Measurements from ENCODE around the gene SHB.

DNA sequence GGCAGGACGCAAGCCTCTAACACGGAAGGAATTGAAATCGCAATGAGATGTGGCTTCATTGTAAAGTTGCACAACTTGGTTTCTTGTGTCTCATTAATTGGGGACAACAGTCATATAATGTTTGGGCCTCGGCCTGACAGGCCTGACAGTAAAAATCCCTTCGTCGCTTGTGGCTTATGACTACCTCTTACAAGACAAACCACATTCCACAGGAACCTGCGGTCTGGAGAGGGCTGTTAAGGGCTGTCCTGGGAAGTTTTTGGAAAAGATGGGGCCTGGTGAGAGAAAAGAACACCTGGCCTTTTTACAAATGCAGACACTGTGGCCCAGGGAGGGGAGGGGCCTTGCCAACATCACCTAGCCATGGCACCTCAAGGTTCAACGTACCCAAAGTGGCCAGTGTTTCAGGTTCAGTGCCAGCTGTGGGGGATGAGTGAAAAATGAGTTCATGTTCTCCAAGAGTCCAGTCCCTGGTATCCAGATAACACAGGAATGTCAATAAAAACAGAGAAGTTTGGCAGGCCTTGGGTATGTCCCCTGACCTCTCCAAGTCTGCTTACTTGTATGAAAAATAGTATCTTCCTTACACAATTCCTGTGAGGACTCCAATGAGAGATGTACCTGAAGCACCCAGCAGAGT, 22.2 kb downstream of the SHB start:
- TF ChIP-seq, protein P1, sequence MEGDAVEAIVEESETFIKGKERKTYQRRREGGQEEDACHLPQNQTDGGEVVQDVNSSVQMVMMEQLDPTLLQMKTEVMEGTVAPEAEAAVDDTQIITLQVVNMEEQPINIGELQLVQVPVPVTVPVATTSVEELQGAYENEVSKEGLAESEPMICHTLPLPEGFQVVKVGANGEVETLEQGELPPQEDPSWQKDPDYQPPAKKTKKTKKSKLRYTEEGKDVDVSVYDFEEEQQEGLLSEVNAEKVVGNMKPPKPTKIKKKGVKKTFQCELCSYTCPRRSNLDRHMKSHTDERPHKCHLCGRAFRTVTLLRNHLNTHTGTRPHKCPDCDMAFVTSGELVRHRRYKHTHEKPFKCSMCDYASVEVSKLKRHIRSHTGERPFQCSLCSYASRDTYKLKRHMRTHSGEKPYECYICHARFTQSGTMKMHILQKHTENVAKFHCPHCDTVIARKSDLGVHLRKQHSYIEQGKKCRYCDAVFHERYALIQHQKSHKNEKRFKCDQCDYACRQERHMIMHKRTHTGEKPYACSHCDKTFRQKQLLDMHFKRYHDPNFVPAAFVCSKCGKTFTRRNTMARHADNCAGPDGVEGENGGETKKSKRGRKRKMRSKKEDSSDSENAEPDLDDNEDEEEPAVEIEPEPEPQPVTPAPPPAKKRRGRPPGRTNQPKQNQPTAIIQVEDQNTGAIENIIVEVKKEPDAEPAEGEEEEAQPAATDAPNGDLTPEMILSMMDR (conservative IDR thresholded peaks at IDR 0.05; ENCODE audit: low read depth, low read length) = no peak
- TF ChIP-seq EZH2 (IDR thresholded peaks at IDR 0.05; ENCODE audit: borderline replicate concordance, low read depth, low read length, poor library complexity, severe bottlenecking) = no peak

Data from A673 (cell line).